H1 (cell line): Measurements from ENCODE around the gene GJB6.

Source experiments
- ASH2L ChIP-seq: fragments of 200-600, 300-600 bp; sonication (generic); IDR thresholded peaks from one replicate; pipeline ENCODE4 v1.7.1; 2017; ENCODE audit warnings: low read length
- BRCA1 ChIP-seq: IDR thresholded peaks from 2 replicates; pipeline ENCODE4 v1.6.1; 2012; ENCODE audit warnings: low read depth, low read length, improper control_type of control experiment
- CEBPB ChIP-seq: IDR thresholded peaks from 2 replicates; pipeline ENCODE4 v1.6.1; 2012; ENCODE audit warnings: low read depth, low read length
- EP300 ChIP-seq, 2 experiments: IDR thresholded peaks; 1 replicate in 1 of 2; 2 replicates in 1 of 2; pipeline ENCODE4 v1.6.1; 2011 to 2012; ENCODE audit warnings: low read depth in 2 of 2, low read length in 2 of 2, mild to moderate bottlenecking in 2 of 2, borderline replicate concordance in 1 of 2, inconsistent platforms in 1 of 2, moderate library complexity in 1 of 2
- GABPA ChIP-seq: IDR thresholded peaks from 2 replicates; pipeline ENCODE4 v1.6.1; 2011; ENCODE audit warnings: mild to moderate bottlenecking, low read length, moderate library complexity, borderline replicate concordance; ENCODE audit not compliant: insufficient read depth
- JUN ChIP-seq: IDR thresholded peaks from 2 replicates; pipeline ENCODE4 v1.6.1; 2011; ENCODE audit warnings: low read depth, mild to moderate bottlenecking, improper control_type of control experiment, low read length
- MAFK ChIP-seq: IDR thresholded peaks from 2 replicates; pipeline ENCODE4 v1.6.1; 2012; ENCODE audit warnings: low read depth, mild to moderate bottlenecking, improper control_type of control experiment, low read length
- POLR2A ChIP-seq, 2 experiments: IDR thresholded peaks; 1 replicate in 1 of 2; 2 replicates in 1 of 2; pipeline ENCODE4 v1.6.1; 2011; ENCODE audit warnings: low read depth in 2 of 2, low read length in 2 of 2, mild to moderate bottlenecking in 2 of 2; ENCODE audit errors: control extremely low read depth in 1 of 2
- RAD21 ChIP-seq, 2 experiments: IDR thresholded peaks in 1 of 2; conservative IDR thresholded peaks in 1 of 2; 2 replicates each; pipeline ENCODE4 v1.6.1; 2011; ENCODE audit warnings: low read depth in 2 of 2, low read length in 2 of 2, improper control_type of control experiment in 1 of 2, inconsistent platforms in 1 of 2, mild to moderate bottlenecking in 1 of 2, moderate library complexity in 1 of 2
- SUZ12 ChIP-seq: fragments of 200-600 bp; sonication (generic); IDR thresholded peaks from 2 replicates; pipeline ENCODE4 v1.6.1; 2012; ENCODE audit warnings: mild to moderate bottlenecking, inconsistent platforms, low read length, moderate library complexity, mixed read lengths
- TAF1 ChIP-seq: IDR thresholded peaks from 2 replicates; pipeline ENCODE4 v1.6.1; 2011; ENCODE audit warnings: mild to moderate bottlenecking, low read depth, low read length
- YY1 ChIP-seq: IDR thresholded peaks from 2 replicates; pipeline ENCODE4 v1.6.1; 2011; ENCODE audit warnings: low read depth, mild to moderate bottlenecking, low read length
- TF ChIP-seq, protein P1 (sequence below), 3 experiments: IDR thresholded peaks; 1 replicate in 2 of 3; 2 replicates in 1 of 3; pipeline versions ENCODE4 v1.5.1 to v1.6.1; 2011; ENCODE audit warnings: low read length in 3 of 3, mild to moderate bottlenecking in 3 of 3, inconsistent platforms in 2 of 3, low read depth in 1 of 3, moderate library complexity in 1 of 3; ENCODE audit not compliant: insufficient read depth in 1 of 3; ENCODE audit errors: control extremely low read depth in 1 of 3

DNA sequence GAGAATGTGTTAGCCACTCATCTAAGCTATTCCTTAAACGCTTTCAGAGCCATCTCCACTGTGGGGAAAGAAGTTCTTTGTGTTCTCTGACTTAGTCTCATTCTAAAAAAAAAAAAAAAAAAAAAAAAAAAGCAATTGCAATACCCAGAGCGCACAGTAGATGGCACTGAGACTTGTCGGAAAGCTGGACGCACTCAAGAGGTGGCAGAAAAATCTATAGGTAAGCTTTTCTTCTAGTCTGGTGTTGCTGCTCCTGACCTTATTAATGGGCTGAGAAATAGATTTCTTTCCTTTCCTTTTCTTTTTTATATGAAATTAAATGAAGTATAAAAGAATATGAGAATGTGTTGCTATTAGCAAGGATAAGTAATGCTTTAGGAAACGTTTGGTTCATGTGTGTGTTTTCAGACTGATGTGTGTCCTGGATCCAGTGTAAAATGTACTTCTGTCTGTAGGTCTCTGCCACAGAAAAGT is 34.7 kb downstream of the GJB6 start:
- no peak for TF ChIP-seq CEBPB
- TF ChIP-seq POLR2A (IDR thresholded peaks at IDR 0.05; ENCODE audit: control extremely low read depth in 1 of 2, low read depth in 2 of 2, low read length in 2 of 2), result no peak
- no peak for TF ChIP-seq JUN
- no peak for TF ChIP-seq MAFK
- TF ChIP-seq, protein P1, sequence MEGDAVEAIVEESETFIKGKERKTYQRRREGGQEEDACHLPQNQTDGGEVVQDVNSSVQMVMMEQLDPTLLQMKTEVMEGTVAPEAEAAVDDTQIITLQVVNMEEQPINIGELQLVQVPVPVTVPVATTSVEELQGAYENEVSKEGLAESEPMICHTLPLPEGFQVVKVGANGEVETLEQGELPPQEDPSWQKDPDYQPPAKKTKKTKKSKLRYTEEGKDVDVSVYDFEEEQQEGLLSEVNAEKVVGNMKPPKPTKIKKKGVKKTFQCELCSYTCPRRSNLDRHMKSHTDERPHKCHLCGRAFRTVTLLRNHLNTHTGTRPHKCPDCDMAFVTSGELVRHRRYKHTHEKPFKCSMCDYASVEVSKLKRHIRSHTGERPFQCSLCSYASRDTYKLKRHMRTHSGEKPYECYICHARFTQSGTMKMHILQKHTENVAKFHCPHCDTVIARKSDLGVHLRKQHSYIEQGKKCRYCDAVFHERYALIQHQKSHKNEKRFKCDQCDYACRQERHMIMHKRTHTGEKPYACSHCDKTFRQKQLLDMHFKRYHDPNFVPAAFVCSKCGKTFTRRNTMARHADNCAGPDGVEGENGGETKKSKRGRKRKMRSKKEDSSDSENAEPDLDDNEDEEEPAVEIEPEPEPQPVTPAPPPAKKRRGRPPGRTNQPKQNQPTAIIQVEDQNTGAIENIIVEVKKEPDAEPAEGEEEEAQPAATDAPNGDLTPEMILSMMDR (IDR thresholded peaks at IDR 0.05; ENCODE audit: control extremely low read depth in 1 of 3, insufficient read depth in 1 of 3, low read depth in 1 of 3, low read length in 3 of 3), result peak; percentile 37 to 58 (median 53)
- no peak for TF ChIP-seq EP300 (IDR thresholded peaks at IDR 0.05; ENCODE audit: borderline replicate concordance in 1 of 2, low read depth in 2 of 2, low read length in 2 of 2)
- no peak for TF ChIP-seq ASH2L
- TF ChIP-seq SUZ12, result no peak
- no peak for TF ChIP-seq TAF1
- no peak for TF ChIP-seq GABPA
- TF ChIP-seq BRCA1, result no peak
- TF ChIP-seq YY1, result no peak
- peak; percentile 74 to 77 for TF ChIP-seq RAD21 (IDR thresholded peaks at IDR 0.05 in 1 of 2, conservative IDR thresholded peaks at IDR 0.05 in 1 of 2; ENCODE audit: low read depth in 2 of 2, low read length in 2 of 2)
